Testis (tissue), 2 donors: ENCODE measurements around the gene IDUA.

Experiments used
- POLR2A ChIP-seq: fragments of 450-650 bp; IDR thresholded peaks from one replicate; pipeline ENCODE4 v1.6.1; 2017; ENCODE audit warnings: antibody characterized with exemption, mild to moderate bottlenecking, moderate library complexity
- TF ChIP-seq, protein P1 (sequence below), 3 experiments: fragments of 450-650 bp in 2 of 3; fragments of 200-600 bp in 1 of 3; sonication (generic) in 1 of 3; IDR thresholded peaks; one replicate each; pipeline ENCODE4 v1.5.1; 2016 to 2019; ENCODE audit warnings: antibody characterized with exemption in 3 of 3, mild to moderate bottlenecking in 2 of 3, moderate library complexity in 1 of 3

DNA sequence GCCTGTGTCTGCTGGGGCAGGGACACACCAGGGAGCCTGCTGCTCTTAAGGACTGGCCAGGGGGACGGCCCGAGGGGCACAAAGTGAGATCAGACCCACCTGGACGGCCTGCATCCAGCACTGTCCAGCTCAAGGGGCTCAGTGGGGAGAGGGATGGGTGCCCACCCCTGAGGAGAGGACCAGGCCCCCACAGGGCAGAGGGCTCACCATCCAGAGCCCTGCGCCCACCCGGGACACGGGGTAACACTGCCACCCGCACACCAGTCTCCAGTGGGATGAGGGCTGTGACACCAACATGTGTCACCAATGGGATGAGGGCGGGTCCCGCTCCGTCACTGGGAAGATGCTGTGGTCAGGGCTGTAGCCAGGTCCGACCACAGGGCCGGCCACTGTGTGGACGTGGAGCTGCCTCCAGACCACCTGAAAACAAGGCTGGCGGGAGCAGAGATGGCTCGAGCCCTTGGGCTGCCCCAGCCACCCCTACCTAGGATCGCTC, 26.7 kb upstream of the IDUA start:
- TF ChIP-seq, protein P1, sequence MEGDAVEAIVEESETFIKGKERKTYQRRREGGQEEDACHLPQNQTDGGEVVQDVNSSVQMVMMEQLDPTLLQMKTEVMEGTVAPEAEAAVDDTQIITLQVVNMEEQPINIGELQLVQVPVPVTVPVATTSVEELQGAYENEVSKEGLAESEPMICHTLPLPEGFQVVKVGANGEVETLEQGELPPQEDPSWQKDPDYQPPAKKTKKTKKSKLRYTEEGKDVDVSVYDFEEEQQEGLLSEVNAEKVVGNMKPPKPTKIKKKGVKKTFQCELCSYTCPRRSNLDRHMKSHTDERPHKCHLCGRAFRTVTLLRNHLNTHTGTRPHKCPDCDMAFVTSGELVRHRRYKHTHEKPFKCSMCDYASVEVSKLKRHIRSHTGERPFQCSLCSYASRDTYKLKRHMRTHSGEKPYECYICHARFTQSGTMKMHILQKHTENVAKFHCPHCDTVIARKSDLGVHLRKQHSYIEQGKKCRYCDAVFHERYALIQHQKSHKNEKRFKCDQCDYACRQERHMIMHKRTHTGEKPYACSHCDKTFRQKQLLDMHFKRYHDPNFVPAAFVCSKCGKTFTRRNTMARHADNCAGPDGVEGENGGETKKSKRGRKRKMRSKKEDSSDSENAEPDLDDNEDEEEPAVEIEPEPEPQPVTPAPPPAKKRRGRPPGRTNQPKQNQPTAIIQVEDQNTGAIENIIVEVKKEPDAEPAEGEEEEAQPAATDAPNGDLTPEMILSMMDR (IDR thresholded peaks at IDR 0.05) = no peak
- no peak for TF ChIP-seq POLR2A
